ENCODE results near the gene SEC61A2. TPM values are rescaled to one million over a fixed set of nuclear protein-coding genes. Genes with fewer than 3 reads are reported as not detected.

The SEC61A2 gene
- total RNA-seq, 1 donor from 2014 or later: 24.8 TPM

DNA sequence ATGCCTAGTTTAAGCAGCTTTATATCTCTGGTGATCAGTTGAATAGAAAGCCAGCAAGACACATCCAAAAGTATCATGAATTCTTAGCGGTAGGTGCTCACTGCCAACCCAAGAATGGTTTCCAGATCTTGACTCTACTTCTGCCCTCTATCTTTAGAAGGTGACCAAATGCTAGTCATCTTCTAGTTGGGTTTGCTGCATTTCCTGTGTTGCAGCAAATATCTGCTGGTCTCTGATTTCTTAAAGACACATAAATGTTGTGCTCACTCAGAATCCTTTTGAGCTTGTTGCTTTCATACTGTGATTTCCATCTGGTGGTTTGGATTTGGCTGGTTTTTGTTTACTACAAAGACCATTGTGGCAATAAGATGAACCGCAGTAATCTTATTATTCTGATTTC lies 68.7 kb downstream of the SEC61A2 start:
- Mint-ChIP-seq H3K27me3 (ENCODE audit: low read depth) (no peaks in the 10 kb centered on the region), H3K27ac (ENCODE audit: unreplicated experiment) (no peak overlapping the region), H3K4me3 (peak overlapping the region; percentile 42), H3K36me3 (ENCODE audit: low read depth) (peaks cover 12% of the 10 kb centered on the region), H3K4me1 (peaks cover 37% of the 10 kb centered on the region), H3K9me3 (no peaks in the 10 kb centered on the region)
- DNase-seq (ENCODE audit: low read depth, low spot score): no peak
- TF ChIP-seq, protein P1, sequence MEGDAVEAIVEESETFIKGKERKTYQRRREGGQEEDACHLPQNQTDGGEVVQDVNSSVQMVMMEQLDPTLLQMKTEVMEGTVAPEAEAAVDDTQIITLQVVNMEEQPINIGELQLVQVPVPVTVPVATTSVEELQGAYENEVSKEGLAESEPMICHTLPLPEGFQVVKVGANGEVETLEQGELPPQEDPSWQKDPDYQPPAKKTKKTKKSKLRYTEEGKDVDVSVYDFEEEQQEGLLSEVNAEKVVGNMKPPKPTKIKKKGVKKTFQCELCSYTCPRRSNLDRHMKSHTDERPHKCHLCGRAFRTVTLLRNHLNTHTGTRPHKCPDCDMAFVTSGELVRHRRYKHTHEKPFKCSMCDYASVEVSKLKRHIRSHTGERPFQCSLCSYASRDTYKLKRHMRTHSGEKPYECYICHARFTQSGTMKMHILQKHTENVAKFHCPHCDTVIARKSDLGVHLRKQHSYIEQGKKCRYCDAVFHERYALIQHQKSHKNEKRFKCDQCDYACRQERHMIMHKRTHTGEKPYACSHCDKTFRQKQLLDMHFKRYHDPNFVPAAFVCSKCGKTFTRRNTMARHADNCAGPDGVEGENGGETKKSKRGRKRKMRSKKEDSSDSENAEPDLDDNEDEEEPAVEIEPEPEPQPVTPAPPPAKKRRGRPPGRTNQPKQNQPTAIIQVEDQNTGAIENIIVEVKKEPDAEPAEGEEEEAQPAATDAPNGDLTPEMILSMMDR (conservative IDR thresholded peaks at IDR 0.05): no peak

DNA sequence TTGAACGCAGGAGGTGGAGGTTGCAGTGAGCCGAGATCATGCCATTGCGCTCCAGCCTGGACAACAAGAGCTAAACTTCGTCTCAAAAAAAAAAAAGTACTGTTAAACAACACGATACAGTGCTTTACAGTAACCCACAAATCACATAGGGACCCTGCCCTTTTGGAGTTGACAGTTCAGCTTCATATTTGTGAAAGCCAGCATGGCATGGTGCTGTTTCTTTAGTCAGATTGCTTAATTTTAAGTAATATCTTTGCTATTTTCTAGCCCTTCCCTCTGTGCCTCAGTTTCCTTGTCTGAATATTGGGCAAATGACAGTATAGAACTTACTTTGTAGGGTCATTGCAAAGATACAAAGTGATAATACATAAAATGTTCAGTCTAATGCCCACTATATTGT lies 71.4 kb downstream of the SEC61A2 start:
- H3K4me3 Mint-ChIP-seq: peak overlapping the region; percentile 41
- H3K27ac Mint-ChIP-seq (ENCODE audit: unreplicated experiment): no peak overlapping the region
- H3K36me3 Mint-ChIP-seq (ENCODE audit: low read depth): peaks cover 19% of the 10 kb centered on the region
- TF ChIP-seq, protein P1 (conservative IDR thresholded peaks at IDR 0.05): no peak
- peaks cover 21% of the 10 kb centered on the region for H3K4me1 Mint-ChIP-seq
- no peaks in the 10 kb centered on the region for H3K27me3 Mint-ChIP-seq (ENCODE audit: low read depth)
- no peaks in the 10 kb centered on the region for H3K9me3 Mint-ChIP-seq
- DNase-seq (ENCODE audit: low read depth, low spot score): no peak

GRCh38 chr10:12201543-12201942 lies 72.1 kb downstream of the SEC61A2 start:
- Mint-ChIP-seq H3K27me3 (ENCODE audit: low read depth) (no peaks in the 10 kb centered on the region), H3K4me3 (no peak overlapping the region), H3K27ac (ENCODE audit: unreplicated experiment) (no peak overlapping the region), H3K9me3 (no peaks in the 10 kb centered on the region), H3K4me1 (peaks cover 14% of the 10 kb centered on the region), H3K36me3 (ENCODE audit: low read depth) (peaks cover 23% of the 10 kb centered on the region)
- TF ChIP-seq, protein P1 (conservative IDR thresholded peaks at IDR 0.05): no peak
- DNase-seq (ENCODE audit: low read depth, low spot score): no peak

DNA sequence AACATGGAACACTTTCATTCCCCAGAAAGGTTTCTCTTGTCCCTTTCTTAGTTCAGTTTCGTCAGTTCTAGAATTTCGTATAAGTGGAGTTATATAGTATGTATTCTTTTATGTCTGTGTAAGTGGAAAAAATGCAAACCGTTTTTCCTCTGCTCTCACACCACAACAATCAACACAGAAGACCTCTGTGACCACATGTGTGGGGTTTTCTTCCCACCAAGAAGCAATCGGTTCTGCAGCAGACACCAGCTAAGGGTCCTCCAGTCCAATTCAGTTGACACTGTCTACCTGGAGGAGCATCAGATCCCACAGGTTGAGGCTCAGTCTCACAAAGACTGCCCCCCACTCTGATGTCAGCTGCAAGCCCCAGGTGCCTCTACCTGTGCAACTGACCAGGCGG lies 72.7 kb downstream of the SEC61A2 start:
- Mint-ChIP-seq H3K9me3 (no peaks in the 10 kb centered on the region), H3K27ac (ENCODE audit: unreplicated experiment) (no peak overlapping the region)

DNA sequence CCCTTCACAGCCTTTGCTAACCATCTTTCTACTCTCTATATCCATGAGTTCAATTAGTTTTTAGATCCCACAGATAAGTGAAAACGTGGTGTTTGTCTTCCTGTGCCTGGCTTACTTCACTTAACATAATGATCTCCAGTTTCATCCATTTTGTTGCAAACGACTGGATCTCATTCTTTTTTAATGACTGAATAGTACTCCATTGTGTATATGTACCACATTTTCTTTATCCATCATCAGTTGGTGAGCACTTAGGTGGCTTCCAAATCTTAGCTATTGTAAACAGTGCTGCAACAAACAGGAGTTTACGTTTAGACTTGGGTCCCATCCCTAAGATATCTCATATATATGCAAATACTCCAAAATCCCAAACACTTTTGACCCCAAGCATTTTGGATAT lies 75.6 kb downstream of the SEC61A2 start:
- H3K27me3 Mint-ChIP-seq (ENCODE audit: low read depth): no peaks in the 10 kb centered on the region
- H3K27ac Mint-ChIP-seq (ENCODE audit: unreplicated experiment): no peak overlapping the region
- TF ChIP-seq, protein P1 (conservative IDR thresholded peaks at IDR 0.05): no peak
- H3K4me3 Mint-ChIP-seq: no peak overlapping the region
- H3K9me3 Mint-ChIP-seq: no peaks in the 10 kb centered on the region
- peaks cover 38% of the 10 kb centered on the region for H3K36me3 Mint-ChIP-seq (ENCODE audit: low read depth)
- no peak for DNase-seq (ENCODE audit: low read depth, low spot score)
- H3K4me1 Mint-ChIP-seq: no peaks in the 10 kb centered on the region

More for the DNA sequence above, 72.7 kb downstream of the SEC61A2 start:
- Mint-ChIP-seq H3K4me1 (peaks cover 9% of the 10 kb centered on the region), H3K27me3 (ENCODE audit: low read depth) (no peaks in the 10 kb centered on the region), H3K4me3 (no peak overlapping the region), H3K36me3 (ENCODE audit: low read depth) (peaks cover 23% of the 10 kb centered on the region)
- no peak for DNase-seq (ENCODE audit: low read depth, low spot score)
- TF ChIP-seq, protein P1 (conservative IDR thresholded peaks at IDR 0.05): no peak

DNA sequence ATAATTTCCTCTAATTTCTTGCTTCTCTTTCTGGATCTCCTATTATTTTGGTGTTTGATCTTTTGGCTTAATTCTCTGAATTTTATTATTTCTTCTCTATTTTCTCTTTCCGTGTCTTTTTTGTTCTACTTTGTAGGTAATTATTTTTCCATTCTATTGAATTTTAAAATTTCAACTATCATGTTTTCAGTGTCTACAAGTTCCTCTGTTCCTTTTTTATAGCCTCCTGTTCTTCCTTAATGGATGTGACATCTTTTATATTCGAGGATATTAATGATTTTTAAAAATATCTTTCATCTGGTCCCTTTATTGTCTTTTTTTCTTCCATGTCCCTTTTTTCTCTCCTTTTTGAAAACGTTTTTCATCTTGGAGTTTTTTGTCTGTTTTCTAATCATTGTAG lies 77.6 kb downstream of the SEC61A2 start:
- no peaks in the 10 kb centered on the region for H3K4me1 Mint-ChIP-seq
- no peak overlapping the region for H3K4me3 Mint-ChIP-seq
- H3K27ac Mint-ChIP-seq (ENCODE audit: unreplicated experiment): no peak overlapping the region
- no peaks in the 10 kb centered on the region for H3K9me3 Mint-ChIP-seq
- peaks cover 44% of the 10 kb centered on the region for H3K36me3 Mint-ChIP-seq (ENCODE audit: low read depth)
- no peaks in the 10 kb centered on the region for H3K27me3 Mint-ChIP-seq (ENCODE audit: low read depth)
- TF ChIP-seq, protein P1 (conservative IDR thresholded peaks at IDR 0.05): no peak
- no peak for DNase-seq (ENCODE audit: low read depth, low spot score)
